Measurements from ENCODE around the gene NUAK2. TPM values are rescaled to one million over a fixed set of nuclear protein-coding genes. Genes with fewer than 3 reads are reported as not detected.
A peak's percentile ranks its signal among the peaks of the same experiment; 100 is the strongest.
"Not testable (repeated sequence)": the region's sequence is repeated elsewhere in the genome, so short reads cannot be mapped to it uniquely, and the experiment has no call there.

NUAK2 gene
- 10 to 100 TPM; 16.2 to 41.2 (median 30.2) TPM for total RNA-seq

GRCh38 chr1:205321162-205321958 is at the start of gene NUAK2:
NUAK2 (minus strand) TSS chr1:205321745; CDS start chr1:205321628, 117 bp downstream.
- H3K9me3 ChIP-seq: no peaks in the 10 kb centered on the region
- peak within 1 kb of the TSS; percentile 67 for H3K4me3 ChIP-seq
- peaks cover 3% of the 10 kb centered on the region for H3K27me3 ChIP-seq
- peak; percentile 89 to 92 for DNase-seq (ENCODE audit: low spot score in 2 of 2)
- H3K4me1 ChIP-seq: peaks cover 57% of the 10 kb centered on the region
- no peaks in the 10 kb centered on the region for H3K36me3 ChIP-seq
- 2% methylated on average over 20 of the region's 75 CpGs for WGBS
- TF ChIP-seq CTCF (IDR thresholded peaks at IDR 0.05) (peak in 1 of 2 donors; percentile 49), EP300 (IDR thresholded peaks at IDR 0.05) (no peak), POLR2A (IDR thresholded peaks at IDR 0.05) (peak; percentile 17 to 25), POLR2AphosphoS5 (IDR thresholded peaks at IDR 0.05) (no peak)
- peak within 1 kb of the TSS; percentile 78 for H3K27ac ChIP-seq

- TF ChIP-seq CTCF (IDR thresholded peaks at IDR 0.05) (no peak), POLR2AphosphoS5 (IDR thresholded peaks at IDR 0.05) (no peak), EP300 (IDR thresholded peaks at IDR 0.05) (no peak), POLR2A (IDR thresholded peaks at IDR 0.05) (no peak)
- Histone ChIP-seq H3K4me3 (no peak overlapping the region), H3K27me3 (peaks cover 14% of the 10 kb centered on the region), H3K4me1 (peaks cover 6% of the 10 kb centered on the region), H3K9me3 (no peaks in the 10 kb centered on the region), H3K36me3 (no peaks in the 10 kb centered on the region), H3K27ac (no peak overlapping the region)
- DNase-seq (ENCODE audit: low spot score in 2 of 2): no peak
These were observed 49.2 kb upstream of the NUAK2 start for GRCh38 chr1:205370780-205371179.

DNA sequence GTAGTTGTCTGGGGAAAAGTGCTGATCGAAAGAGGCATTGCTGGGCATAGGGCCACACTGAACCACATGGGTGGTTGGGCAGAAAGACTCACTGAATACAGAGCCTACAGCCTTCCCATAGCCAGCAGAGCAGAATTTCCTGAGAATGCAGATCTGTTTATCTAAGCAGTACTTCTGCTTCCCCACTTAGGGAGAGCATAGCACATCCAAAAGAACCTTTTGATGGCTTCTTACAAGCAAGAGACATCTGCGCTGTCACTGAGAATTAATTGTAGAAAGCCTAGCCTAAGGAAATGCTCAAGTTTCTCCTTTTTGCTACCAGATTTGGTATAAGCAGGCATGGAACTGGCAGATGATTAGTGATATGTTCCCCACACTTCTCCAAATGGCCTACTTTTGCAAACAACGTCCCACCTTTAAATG is 48.2 kb upstream of the NUAK2 start:
- Histone ChIP-seq H3K27ac (no peak overlapping the region), H3K9me3 (no peaks in the 10 kb centered on the region), H3K4me1 (peaks cover 6% of the 10 kb centered on the region), H3K36me3 (no peaks in the 10 kb centered on the region), H3K4me3 (no peak overlapping the region), H3K27me3 (peaks cover 8% of the 10 kb centered on the region)
- no peak for DNase-seq (ENCODE audit: low spot score in 2 of 2)
- 63% methylated on average over 3 of the region's 3 CpGs for WGBS
- TF ChIP-seq POLR2A (IDR thresholded peaks at IDR 0.05) (no peak), POLR2AphosphoS5 (IDR thresholded peaks at IDR 0.05) (no peak), CTCF (IDR thresholded peaks at IDR 0.05) (no peak), EP300 (IDR thresholded peaks at IDR 0.05) (no peak)

GRCh38 chr1:205368478-205368877 is 46.9 kb upstream of the NUAK2 start:
- no peak for DNase-seq (ENCODE audit: low spot score in 2 of 2)
- H3K4me3 ChIP-seq: no peak overlapping the region
- no peak overlapping the region for H3K27ac ChIP-seq
- H3K4me1 ChIP-seq: peaks cover under 1% of the 10 kb centered on the region
- WGBS: 92% methylated on average over 6 of the region's 6 CpGs
- H3K9me3 ChIP-seq: no peaks in the 10 kb centered on the region
- no peaks in the 10 kb centered on the region for H3K36me3 ChIP-seq
- no peaks in the 10 kb centered on the region for H3K27me3 ChIP-seq
- no peak for TF ChIP-seq CTCF (IDR thresholded peaks at IDR 0.05)
- TF ChIP-seq POLR2A (IDR thresholded peaks at IDR 0.05): no peak
- TF ChIP-seq EP300 (IDR thresholded peaks at IDR 0.05): no peak
- TF ChIP-seq POLR2AphosphoS5 (IDR thresholded peaks at IDR 0.05): no peak

- WGBS: 49% methylated on average over 8 of the region's 8 CpGs
- H3K27me3 ChIP-seq: no peaks in the 10 kb centered on the region
- peak in 1 of 2 donors; percentile 3 for DNase-seq (ENCODE audit: low spot score in 2 of 2)
These were observed 44.5 kb upstream of the NUAK2 start for GRCh38 chr1:205365945-205366463.

GRCh38 chr1:205365086-205365485 is 43.5 kb upstream of the NUAK2 start:
- not testable (repeated sequence) for H3K27me3 ChIP-seq; DNase-seq (ENCODE audit: low spot score in 2 of 2); H3K27ac ChIP-seq; H3K4me3 ChIP-seq; H3K36me3 ChIP-seq; H3K9me3 ChIP-seq; H3K4me1 ChIP-seq
- 92% methylated on average over 8 of the region's 8 CpGs for WGBS

More at GRCh38 chr1:205365945-205366463, 44.5 kb upstream of the NUAK2 start:
- Histone ChIP-seq H3K27ac (no peak overlapping the region), H3K36me3 (no peaks in the 10 kb centered on the region), H3K4me3 (no peak overlapping the region), H3K4me1 (no peaks in the 10 kb centered on the region), H3K9me3 (no peaks in the 10 kb centered on the region)
- TF ChIP-seq POLR2A (IDR thresholded peaks at IDR 0.05) (no peak), POLR2AphosphoS5 (IDR thresholded peaks at IDR 0.05) (no peak)

Data from suprapubic skin (tissue), 4 donors.